Neural cell (in vitro differentiated cells): ENCODE results near the gene CD300C. TPM values are rescaled to one million over a fixed set of nuclear protein-coding genes. Genes with fewer than 3 reads are reported as not detected.

Experiments used
- H2AFZ ChIP-seq: fragments of 200-600, 300-800 bp; sonication (generic), shearing (Covaris generic); 2 replicates; pipeline ENCODE4 v1.6.0; 2014; ENCODE audit warnings: low read depth, mild to moderate bottlenecking, antibody characterized with exemption, low read length, moderate library complexity
- H3F3A ChIP-seq: fragments of 200-600 bp; shearing (Covaris generic); 2 replicates; pipeline ENCODE4 v1.6.1; 2016; ENCODE audit warnings: mild to moderate bottlenecking, moderate library complexity, mixed read lengths, antibody characterized with exemption, low read length; ENCODE audit not compliant: insufficient read depth, poor library complexity, severe bottlenecking
- H3K27ac ChIP-seq: fragments of 200-600, 300-800 bp; sonication (generic), shearing (Covaris generic); 2 replicates; pipeline ENCODE4 v1.5.1; 2014; ENCODE audit warnings: mild to moderate bottlenecking, low read length, moderate library complexity
- H3K27me3 ChIP-seq: fragments of 300-800, 200-600 bp; sonication (generic), shearing (Covaris generic); 2 replicates; pipeline ENCODE4 v1.6.0; 2014; ENCODE audit warnings: mild to moderate bottlenecking, low read depth, low read length, moderate library complexity; ENCODE audit not compliant: insufficient read depth
- H3K36me3 ChIP-seq: fragments of 300-800, 200-600 bp; sonication (generic), shearing (Covaris generic); 2 replicates; pipeline ENCODE4 v1.5.1; 2014; ENCODE audit warnings: mild to moderate bottlenecking, antibody characterized with exemption, low read length, moderate library complexity; ENCODE audit not compliant: insufficient read depth
- H3K4me2 ChIP-seq: fragments of 300-800, 200-600 bp; sonication (generic), shearing (Covaris generic); 2 replicates; pipeline ENCODE4 v1.6.0; 2014; ENCODE audit warnings: mild to moderate bottlenecking, low read length
- H3K4me3 ChIP-seq: fragments of 300-800, 200-600 bp; sonication (generic), shearing (Covaris generic); 2 replicates; pipeline ENCODE4 v1.5.1; 2014; ENCODE audit warnings: mild to moderate bottlenecking, low read length, moderate library complexity
- H3K79me2 ChIP-seq: fragments of 200-600 bp; shearing (Covaris generic); replicated peaks from 2 replicates; pipeline ENCODE4 v1.6.0; 2014; ENCODE audit warnings: mild to moderate bottlenecking, low read length, moderate library complexity; ENCODE audit not compliant: insufficient read depth
- H3K9ac ChIP-seq: fragments of 300-800, 200-600 bp; sonication (generic), shearing (Covaris generic); 2 replicates; pipeline ENCODE4 v1.6.1; 2016; ENCODE audit warnings: mild to moderate bottlenecking, low read length, mixed read lengths
- H3K9me2 ChIP-seq: fragments of 200-600 bp; shearing (Covaris generic); 2 replicates; pipeline ENCODE4 v1.6.1; 2016; ENCODE audit warnings: mild to moderate bottlenecking, low read length, mixed read lengths; ENCODE audit not compliant: insufficient read depth
- H3K9me3 ChIP-seq: fragments of 200-600, 300-800 bp; sonication (generic), shearing (Covaris generic); 2 replicates; pipeline ENCODE4 v1.6.1; 2016; ENCODE audit warnings: mild to moderate bottlenecking, mixed run types, low read length, moderate library complexity, mixed read lengths
- H4K20me1 ChIP-seq: fragments of 200-600 bp; shearing (Covaris generic); 2 replicates; pipeline ENCODE4 v1.6.1; 2016; ENCODE audit warnings: mild to moderate bottlenecking, mixed run types; ENCODE audit not compliant: insufficient read depth
- EP300 ChIP-seq: fragments of 450-650 bp; conservative IDR thresholded peaks from 2 replicates; pipeline ENCODE4 v1.6.1; 2014; ENCODE audit warnings: antibody characterized with exemption, mild to moderate bottlenecking, moderate library complexity; ENCODE audit not compliant: poor library complexity, severe bottlenecking
- EZH2 ChIP-seq: fragments of 200-600, 300-800 bp; shearing (Covaris generic), sonication (generic); IDR thresholded peaks from 2 replicates; pipeline ENCODE4 v1.6.1; 2014; ENCODE audit warnings: antibody characterized with exemption, low read length, borderline replicate concordance, mild to moderate bottlenecking; ENCODE audit not compliant: insufficient read depth, poor library complexity, severe bottlenecking
- MXI1 ChIP-seq: fragments of 450-650 bp; conservative IDR thresholded peaks from 2 replicates; pipeline ENCODE4 v1.6.1; 2014; ENCODE audit warnings: antibody characterized with exemption, mild to moderate bottlenecking; ENCODE audit not compliant: poor library complexity, severe bottlenecking
- POLR2AphosphoS5 ChIP-seq: IDR thresholded peaks from 2 replicates; pipeline ENCODE4 v1.6.1; 2012
- RAD21 ChIP-seq: fragments of 450-650 bp; conservative IDR thresholded peaks from 2 replicates; pipeline ENCODE4 v1.6.1; 2014; ENCODE audit warnings: antibody characterized with exemption, mild to moderate bottlenecking, moderate library complexity
- SMC3 ChIP-seq: fragments of 450-650 bp; conservative IDR thresholded peaks from 2 replicates; pipeline ENCODE4 v1.6.1; 2014; ENCODE audit warnings: antibody characterized with exemption, mild to moderate bottlenecking, moderate library complexity; ENCODE audit not compliant: poor library complexity
- TAF1 ChIP-seq: IDR thresholded peaks from 2 replicates; pipeline ENCODE4 v1.6.1; 2012; ENCODE audit warnings: low read depth
- polyA plus RNA-seq: library from polyadenylated mRNA; depleted of rRNA; stranded (reverse); fragments of >200 nt; gene quantifications from 2 replicates; pipeline ENCODE4 v1.2.3, GENCODE V29; 2014
- TF ChIP-seq, protein P1 (sequence below): fragments of 450-650 bp; IDR thresholded peaks from 2 replicates; pipeline ENCODE4 v1.5.1; 2014; ENCODE audit warnings: antibody characterized with exemption, mild to moderate bottlenecking, moderate library complexity; ENCODE audit not compliant: poor library complexity, severe bottlenecking
- TF ChIP-seq, protein P2 (sequence below): IDR thresholded peaks from 2 replicates; pipeline ENCODE4 v1.6.1; 2012; ENCODE audit warnings: borderline replicate concordance

Gene CD300C
- polyA plus RNA-seq, 1 donor from 2014 or later, result not detected

DNA sequence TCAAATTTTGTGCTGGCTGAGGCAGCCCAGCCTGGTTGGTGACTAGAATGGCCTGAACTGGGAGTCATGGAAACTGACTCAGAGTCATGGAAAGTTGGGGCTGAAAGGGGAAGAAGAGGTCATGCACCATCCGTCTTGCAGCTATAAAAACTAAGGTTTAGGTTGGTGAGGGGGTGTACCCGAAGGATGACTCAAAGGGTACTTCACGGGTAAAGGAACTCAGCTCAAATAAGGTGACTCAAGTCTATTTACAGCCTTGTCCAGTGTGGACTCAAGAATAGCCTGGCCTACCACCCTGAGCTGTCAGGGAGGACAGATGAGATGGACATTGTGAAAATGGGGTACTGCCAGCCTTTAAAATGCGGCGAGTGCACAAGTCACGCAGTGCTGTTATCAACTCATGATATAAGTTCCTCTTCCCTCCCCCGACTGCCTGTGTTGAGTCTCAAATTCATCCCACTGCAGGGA is 33.3 kb downstream of the CD300C start:
- Histone ChIP-seq H3F3A (no peaks in the 10 kb centered on the region), H3K9ac (no peak overlapping the region), H3K79me2 (no peaks in the 10 kb centered on the region), H3K4me3 (no peak overlapping the region), H3K27me3 (no peaks in the 10 kb centered on the region), H3K27ac (no peak overlapping the region), H3K9me3 (no peaks in the 10 kb centered on the region), H3K36me3 (no peaks in the 10 kb centered on the region), H2AFZ (no peak overlapping the region), H3K4me2 (no peak overlapping the region), H4K20me1 (no peaks in the 10 kb centered on the region), H3K9me2 (no peaks in the 10 kb centered on the region)
- TF ChIP-seq EZH2 (no peak), POLR2AphosphoS5 (no peak), EP300 (no peak), MXI1 (no peak), SMC3 (no peak), RAD21 (no peak), TAF1 (no peak)
- TF ChIP-seq, protein P1, sequence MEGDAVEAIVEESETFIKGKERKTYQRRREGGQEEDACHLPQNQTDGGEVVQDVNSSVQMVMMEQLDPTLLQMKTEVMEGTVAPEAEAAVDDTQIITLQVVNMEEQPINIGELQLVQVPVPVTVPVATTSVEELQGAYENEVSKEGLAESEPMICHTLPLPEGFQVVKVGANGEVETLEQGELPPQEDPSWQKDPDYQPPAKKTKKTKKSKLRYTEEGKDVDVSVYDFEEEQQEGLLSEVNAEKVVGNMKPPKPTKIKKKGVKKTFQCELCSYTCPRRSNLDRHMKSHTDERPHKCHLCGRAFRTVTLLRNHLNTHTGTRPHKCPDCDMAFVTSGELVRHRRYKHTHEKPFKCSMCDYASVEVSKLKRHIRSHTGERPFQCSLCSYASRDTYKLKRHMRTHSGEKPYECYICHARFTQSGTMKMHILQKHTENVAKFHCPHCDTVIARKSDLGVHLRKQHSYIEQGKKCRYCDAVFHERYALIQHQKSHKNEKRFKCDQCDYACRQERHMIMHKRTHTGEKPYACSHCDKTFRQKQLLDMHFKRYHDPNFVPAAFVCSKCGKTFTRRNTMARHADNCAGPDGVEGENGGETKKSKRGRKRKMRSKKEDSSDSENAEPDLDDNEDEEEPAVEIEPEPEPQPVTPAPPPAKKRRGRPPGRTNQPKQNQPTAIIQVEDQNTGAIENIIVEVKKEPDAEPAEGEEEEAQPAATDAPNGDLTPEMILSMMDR, result no peak
- TF ChIP-seq, protein P2, sequence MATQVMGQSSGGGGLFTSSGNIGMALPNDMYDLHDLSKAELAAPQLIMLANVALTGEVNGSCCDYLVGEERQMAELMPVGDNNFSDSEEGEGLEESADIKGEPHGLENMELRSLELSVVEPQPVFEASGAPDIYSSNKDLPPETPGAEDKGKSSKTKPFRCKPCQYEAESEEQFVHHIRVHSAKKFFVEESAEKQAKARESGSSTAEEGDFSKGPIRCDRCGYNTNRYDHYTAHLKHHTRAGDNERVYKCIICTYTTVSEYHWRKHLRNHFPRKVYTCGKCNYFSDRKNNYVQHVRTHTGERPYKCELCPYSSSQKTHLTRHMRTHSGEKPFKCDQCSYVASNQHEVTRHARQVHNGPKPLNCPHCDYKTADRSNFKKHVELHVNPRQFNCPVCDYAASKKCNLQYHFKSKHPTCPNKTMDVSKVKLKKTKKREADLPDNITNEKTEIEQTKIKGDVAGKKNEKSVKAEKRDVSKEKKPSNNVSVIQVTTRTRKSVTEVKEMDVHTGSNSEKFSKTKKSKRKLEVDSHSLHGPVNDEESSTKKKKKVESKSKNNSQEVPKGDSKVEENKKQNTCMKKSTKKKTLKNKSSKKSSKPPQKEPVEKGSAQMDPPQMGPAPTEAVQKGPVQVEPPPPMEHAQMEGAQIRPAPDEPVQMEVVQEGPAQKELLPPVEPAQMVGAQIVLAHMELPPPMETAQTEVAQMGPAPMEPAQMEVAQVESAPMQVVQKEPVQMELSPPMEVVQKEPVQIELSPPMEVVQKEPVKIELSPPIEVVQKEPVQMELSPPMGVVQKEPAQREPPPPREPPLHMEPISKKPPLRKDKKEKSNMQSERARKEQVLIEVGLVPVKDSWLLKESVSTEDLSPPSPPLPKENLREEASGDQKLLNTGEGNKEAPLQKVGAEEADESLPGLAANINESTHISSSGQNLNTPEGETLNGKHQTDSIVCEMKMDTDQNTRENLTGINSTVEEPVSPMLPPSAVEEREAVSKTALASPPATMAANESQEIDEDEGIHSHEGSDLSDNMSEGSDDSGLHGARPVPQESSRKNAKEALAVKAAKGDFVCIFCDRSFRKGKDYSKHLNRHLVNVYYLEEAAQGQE, result no peak

DNA sequence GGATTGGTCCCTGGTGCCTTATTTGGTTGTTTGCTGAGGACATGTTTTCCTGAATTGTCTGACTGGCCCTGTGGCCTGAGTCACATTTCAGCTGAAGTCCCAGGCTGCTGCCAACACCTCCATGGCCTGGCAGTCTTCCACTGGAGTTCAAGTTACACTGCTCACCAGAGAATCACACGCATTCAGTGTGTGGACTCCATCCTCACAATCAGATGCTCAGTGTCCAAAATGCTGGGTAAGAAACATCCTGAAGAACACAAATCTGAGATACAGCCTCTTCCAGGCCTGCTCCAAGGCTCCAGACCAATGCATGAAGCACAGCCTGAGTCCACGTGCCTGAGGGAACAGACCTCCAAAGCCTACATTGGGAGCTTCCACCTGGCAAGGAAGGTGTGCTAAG is 33.9 kb downstream of the CD300C start:
- Histone ChIP-seq H3K4me2 (no peak overlapping the region), H3K9me3 (no peaks in the 10 kb centered on the region), H3K9ac (no peak overlapping the region), H3K27ac (no peak overlapping the region), H2AFZ (no peak overlapping the region), H4K20me1 (no peaks in the 10 kb centered on the region), H3K36me3 (no peaks in the 10 kb centered on the region), H3K27me3 (no peaks in the 10 kb centered on the region), H3K9me2 (no peaks in the 10 kb centered on the region), H3K79me2 (no peaks in the 10 kb centered on the region), H3F3A (no peaks in the 10 kb centered on the region), H3K4me3 (no peak overlapping the region)
- TF ChIP-seq, protein P2, result no peak
- TF ChIP-seq SMC3 (no peak), RAD21 (no peak), MXI1 (no peak), EP300 (no peak), POLR2AphosphoS5 (no peak)
- TF ChIP-seq, protein P1, result no peak
